MG63 (cell line): ENCODE data around the gene ZMAT2. TPM values are rescaled to one million over a fixed set of nuclear protein-coding genes. Genes with fewer than 3 reads are reported as not detected.
"Not testable (repeated sequence)": the region's sequence is repeated elsewhere in the genome, so short reads cannot be mapped to it uniquely, and the experiment has no call there.

Experiments
- DNase-seq: peaks from one replicate; pipeline ENCODE4 v3.0.0-alpha.2; 2020
- H3K27me3 ChIP-seq: fragments of 250-450 bp; sonication (Bioruptor Pico); 2 replicates; pipeline ENCODE4 v1.5.1; 2020; ENCODE audit warnings: mild to moderate bottlenecking, moderate library complexity
- H3K36me3 ChIP-seq: fragments of 250-450 bp; sonication (Bioruptor Pico); 2 replicates; pipeline ENCODE4 v1.5.1; 2020; ENCODE audit warnings: mild to moderate bottlenecking, moderate library complexity
- H3K4me3 ChIP-seq: fragments of 250-450 bp; sonication (Bioruptor Pico); 2 replicates; pipeline ENCODE4 v1.5.1; 2020; ENCODE audit warnings: mild to moderate bottlenecking, moderate library complexity
- H3K9me3 ChIP-seq: fragments of 250-450 bp; sonication (Bioruptor Pico); 2 replicates; pipeline ENCODE4 v1.5.1; 2020; ENCODE audit warnings: mild to moderate bottlenecking, moderate library complexity
- total RNA-seq: library from RNA; depleted of rRNA; stranded (reverse); fragments of >200 nt; shearing (Covaris generic); gene quantifications from 2 replicates; pipeline ENCODE4 v1.2.3, GENCODE V29; 2014; ENCODE audit warnings: low replicate concordance; rRNA removed

ZMAT2 gene
- total RNA-seq, result 72.7 and 90.9 TPM in 2 replicates

DNA sequence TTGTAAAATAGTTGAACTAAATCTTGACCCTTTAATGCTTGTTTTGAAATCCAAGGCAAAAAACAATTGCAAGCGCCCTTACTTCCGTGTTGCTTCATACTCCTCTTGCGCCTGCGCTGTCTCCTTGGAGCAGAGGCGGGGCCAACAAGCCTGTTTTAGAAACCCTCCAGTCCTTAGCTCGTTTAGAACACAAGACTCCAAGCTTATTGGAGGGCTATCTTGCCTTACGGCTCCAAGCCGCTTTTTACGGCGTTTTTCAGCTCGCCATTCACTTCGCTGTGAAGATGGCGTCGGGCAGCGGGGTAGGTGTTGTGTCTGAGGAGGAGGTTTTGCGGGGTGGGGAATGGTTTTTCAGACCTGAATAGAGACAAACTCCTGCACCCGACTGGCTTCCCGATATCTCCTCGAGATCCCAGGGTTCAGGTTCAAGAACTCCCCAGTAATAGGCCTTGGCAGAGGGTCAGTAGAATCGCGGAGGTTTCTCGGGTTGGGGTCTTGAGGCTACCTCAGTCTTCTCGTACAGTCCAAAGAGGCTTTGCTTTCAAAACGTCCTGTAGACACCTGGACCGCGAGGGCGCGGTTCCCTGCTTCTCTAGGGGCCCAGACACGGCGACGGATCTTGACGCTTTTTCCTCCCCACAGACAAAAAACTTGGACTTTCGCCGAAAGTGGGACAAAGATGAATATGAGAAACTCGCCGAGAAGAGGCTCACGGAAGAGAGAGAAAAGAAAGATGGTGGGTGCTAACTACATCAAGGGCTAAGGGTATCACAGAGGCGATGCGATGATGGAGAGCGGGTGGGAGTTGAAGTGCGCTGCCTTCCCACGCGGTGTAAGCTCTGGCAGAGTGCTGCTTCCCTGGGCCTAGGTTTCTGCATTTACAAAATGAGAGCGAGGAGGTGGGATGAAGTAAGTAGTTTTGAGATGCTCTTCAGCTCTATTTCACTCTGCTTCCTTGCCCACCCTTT lies at the start of gene ZMAT2:
Gene ZMAT2, plus strand, starts transcription at position 271 of the 968 bp plus-strand sequence. Its CDS starts 14 bp downstream, at position 285.
- peak; percentile 98 for DNase-seq
- Histone ChIP-seq H3K9me3 (no peaks in the 10 kb centered on the region), H3K27me3 (no peaks in the 10 kb centered on the region), H3K36me3 (peaks cover 94% of the 10 kb centered on the region), H3K4me3 (peak within 1 kb of the TSS; percentile 85)

DNA sequence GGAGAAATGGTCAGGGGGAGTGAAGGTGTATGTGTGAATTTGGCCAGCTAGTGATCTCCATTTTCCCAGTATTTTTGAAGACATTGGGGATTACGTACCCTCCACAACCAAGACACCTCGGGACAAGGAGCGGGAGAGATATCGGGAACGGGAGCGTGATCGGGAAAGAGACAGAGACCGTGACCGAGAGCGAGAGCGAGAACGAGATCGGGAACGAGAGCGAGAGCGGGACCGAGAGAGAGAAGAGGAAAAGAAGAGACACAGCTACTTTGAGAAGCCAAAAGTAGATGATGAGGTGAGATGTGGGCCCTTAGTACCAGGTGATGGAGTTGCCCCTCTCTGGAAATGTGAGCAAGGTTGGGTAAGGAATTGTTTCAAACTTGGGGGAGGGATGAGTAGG lies 41.4 kb upstream of the ZMAT2 start:
- no peaks in the 10 kb centered on the region for H3K9me3 ChIP-seq
- H3K36me3 ChIP-seq, result peaks cover 88% of the 10 kb centered on the region
- no peak overlapping the region for H3K4me3 ChIP-seq
- H3K27me3 ChIP-seq, result no peaks in the 10 kb centered on the region
- DNase-seq, result no peak

DNA sequence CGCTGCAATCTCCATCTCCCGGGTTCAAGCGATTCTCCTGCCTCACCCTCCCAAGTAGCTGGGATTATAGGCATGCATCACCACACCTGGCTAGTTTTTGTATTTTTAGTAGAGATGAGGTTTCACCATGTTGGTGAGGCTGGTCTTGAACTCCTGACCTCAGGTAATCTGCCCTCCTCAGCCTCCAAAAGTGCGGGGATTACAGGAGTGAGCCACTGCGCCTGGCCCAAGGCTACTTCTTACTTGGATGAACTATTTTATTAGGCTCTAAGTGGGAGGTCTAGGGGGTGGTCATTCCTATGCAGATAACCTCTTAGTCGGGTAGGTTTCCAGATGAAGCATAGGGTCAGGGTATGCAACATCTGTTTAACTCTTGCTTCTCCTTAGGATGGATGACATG lies 39.9 kb upstream of the ZMAT2 start:
- not testable (repeated sequence) for H3K4me3 ChIP-seq, DNase-seq, H3K9me3 ChIP-seq, H3K27me3 ChIP-seq
- peaks cover 73% of the 10 kb centered on the region for H3K36me3 ChIP-seq

GRCh38 chr5:140664030-140664358 lies 36.3 kb upstream of the ZMAT2 start:
- peak overlapping the region; percentile 97 for H3K4me3 ChIP-seq
- peaks cover 74% of the 10 kb centered on the region for H3K36me3 ChIP-seq
- no peaks in the 10 kb centered on the region for H3K9me3 ChIP-seq
- DNase-seq, result no peak
- no peaks in the 10 kb centered on the region for H3K27me3 ChIP-seq

- Histone ChIP-seq H3K4me3 (peak within 1 kb of the TSS; percentile 97), H3K9me3 (no peaks in the 10 kb centered on the region), H3K27me3 (no peaks in the 10 kb centered on the region), H3K36me3 (peaks cover 74% of the 10 kb centered on the region)
- DNase-seq, result peak; percentile 99
These were observed 35.7 kb upstream of the ZMAT2 start, which contains the start of gene WDR55 for GRCh38 chr5:140664359-140665119. WDR55 (plus strand) TSS chr5:140664904; CDS start chr5:140664913, 9 bp downstream.

GRCh38 chr5:140671035-140671434 lies 29.2 kb upstream of the ZMAT2 start:
- H3K4me3 ChIP-seq, DNase-seq, H3K9me3 ChIP-seq, H3K27me3 ChIP-seq: not testable (repeated sequence)
- peaks cover 84% of the 10 kb centered on the region for H3K36me3 ChIP-seq

DNA sequence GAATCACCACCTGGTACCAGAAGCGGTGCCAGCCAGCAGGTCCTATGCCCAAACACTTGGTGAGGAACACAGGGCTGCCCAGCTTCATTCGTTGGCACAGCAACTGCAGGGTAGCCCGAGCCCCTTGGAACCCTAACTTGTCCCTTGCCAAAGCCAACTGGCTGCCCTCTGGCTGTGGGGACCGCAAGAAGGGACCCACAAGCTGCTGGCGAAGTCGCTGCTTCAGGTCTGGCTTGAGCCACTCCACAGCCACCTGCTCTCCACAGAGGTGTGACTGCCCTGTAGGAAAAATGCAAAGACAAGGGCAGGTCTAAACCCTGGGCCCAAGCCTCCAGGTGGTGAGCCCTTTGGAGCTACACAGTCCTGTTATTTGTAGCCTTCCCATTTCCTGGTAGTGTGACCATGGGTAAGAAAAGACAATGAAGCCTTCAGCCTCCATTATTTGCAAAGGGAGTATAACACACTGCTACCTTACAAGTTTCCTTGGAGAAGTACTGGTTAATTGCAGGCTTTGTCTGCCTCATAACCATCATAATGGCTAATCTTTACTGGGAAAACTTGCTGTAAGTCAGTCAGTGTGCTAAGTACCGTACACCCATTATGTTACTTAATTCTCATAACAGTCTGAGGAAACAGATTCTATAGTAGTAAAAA lies 28.6 kb upstream of the ZMAT2 start:
- Histone ChIP-seq H3K9me3 (no peaks in the 10 kb centered on the region), H3K27me3 (no peaks in the 10 kb centered on the region), H3K36me3 (peaks cover 86% of the 10 kb centered on the region), H3K4me3 (no peak overlapping the region)
- DNase-seq, result no peak

GRCh38 chr5:140672455-140673186 lies 27.6 kb upstream of the ZMAT2 start:
- no peaks in the 10 kb centered on the region for H3K27me3 ChIP-seq
- DNase-seq, result peak; percentile 23
- H3K36me3 ChIP-seq, result peaks cover 86% of the 10 kb centered on the region
- no peaks in the 10 kb centered on the region for H3K9me3 ChIP-seq
- H3K4me3 ChIP-seq, result no peak overlapping the region

- no peaks in the 10 kb centered on the region for H3K27me3 ChIP-seq
- DNase-seq, result no peak
- peaks cover 86% of the 10 kb centered on the region for H3K36me3 ChIP-seq
- H3K4me3 ChIP-seq, result no peak within 1 kb of the TSS
- H3K9me3 ChIP-seq, result no peaks in the 10 kb centered on the region
These were observed 26.9 kb upstream of the ZMAT2 start, which contains the start of gene DND1 for GRCh38 chr5:140673187-140673976. DND1 (minus strand) TSS chr5:140673576; CDS start chr5:140673542, 34 bp downstream.

GRCh38 chr5:140674211-140674610 lies 26.0 kb upstream of the ZMAT2 start:
- H3K4me3 ChIP-seq, result no peak overlapping the region
- H3K36me3 ChIP-seq, result peaks cover 86% of the 10 kb centered on the region
- no peak for DNase-seq
- no peaks in the 10 kb centered on the region for H3K27me3 ChIP-seq
- H3K9me3 ChIP-seq, result no peaks in the 10 kb centered on the region

DNA sequence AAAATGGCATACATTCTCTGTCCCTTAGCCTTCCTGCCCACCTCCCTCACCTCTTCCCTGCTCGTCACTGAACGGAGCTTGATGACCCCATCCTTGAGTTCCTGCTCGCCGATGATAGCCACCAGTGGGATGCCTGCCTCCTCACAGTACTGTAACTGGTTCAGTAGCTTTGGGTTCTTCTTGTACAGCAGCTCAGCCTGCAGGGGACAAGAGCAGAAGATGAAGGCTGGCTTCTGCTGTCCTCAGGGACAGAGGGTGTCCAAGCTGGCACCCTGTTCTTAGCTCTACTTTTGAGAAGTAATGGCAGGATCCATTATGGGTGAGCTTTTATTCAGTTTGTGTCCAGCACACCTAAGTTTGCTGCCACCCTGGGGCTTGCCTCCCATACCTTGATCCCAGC lies 25.6 kb upstream of the ZMAT2 start:
- Histone ChIP-seq H3K36me3 (peaks cover 86% of the 10 kb centered on the region), H3K27me3 (no peaks in the 10 kb centered on the region), H3K4me3 (no peak overlapping the region), H3K9me3 (no peaks in the 10 kb centered on the region)
- no peak for DNase-seq

DNA sequence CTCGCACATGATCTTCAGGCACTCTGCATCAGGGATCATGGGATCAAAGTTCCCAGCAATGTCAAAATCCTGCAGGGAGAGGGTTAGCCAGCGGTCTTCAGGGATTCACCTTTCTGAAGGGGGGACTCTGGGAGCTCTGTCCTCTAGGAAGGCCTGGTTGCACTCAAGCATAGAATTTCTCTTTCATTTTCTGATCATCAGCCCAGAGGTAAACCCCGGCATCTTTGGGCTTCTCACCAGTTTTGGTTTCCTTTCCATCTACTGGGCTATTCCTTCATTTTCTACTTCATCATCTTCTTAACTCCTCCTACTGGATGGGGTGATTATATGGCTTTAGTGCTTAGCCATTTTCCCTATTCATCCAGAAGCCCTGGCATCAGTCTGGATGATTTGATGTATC lies 22.3 kb upstream of the ZMAT2 start:
- Histone ChIP-seq H3K9me3 (no peaks in the 10 kb centered on the region), H3K27me3 (no peaks in the 10 kb centered on the region), H3K4me3 (no peak overlapping the region), H3K36me3 (peaks cover 88% of the 10 kb centered on the region)
- no peak for DNase-seq

DNA sequence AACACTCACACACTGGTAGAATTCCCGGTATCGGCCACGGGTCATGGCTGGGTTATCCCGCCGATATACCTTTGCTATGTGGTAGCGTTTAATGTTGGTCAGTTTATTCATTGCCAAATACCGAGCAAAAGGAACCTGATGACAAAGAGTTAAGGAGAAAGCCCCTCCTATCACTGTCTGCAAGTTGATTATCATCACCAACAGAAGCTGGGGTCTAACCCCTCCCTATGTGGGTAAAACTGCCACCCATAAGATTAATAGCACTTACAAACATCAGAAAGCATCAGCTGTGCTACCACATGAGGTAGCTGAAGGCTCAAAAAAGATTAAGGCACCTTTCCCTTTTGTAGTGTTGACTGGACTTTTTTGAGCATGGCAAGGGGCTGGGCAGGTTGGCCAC lies 21.3 kb upstream of the ZMAT2 start:
- peaks cover 87% of the 10 kb centered on the region for H3K36me3 ChIP-seq
- no peak for DNase-seq
- no peaks in the 10 kb centered on the region for H3K9me3 ChIP-seq
- H3K4me3 ChIP-seq, result no peak overlapping the region
- no peaks in the 10 kb centered on the region for H3K27me3 ChIP-seq

DNA sequence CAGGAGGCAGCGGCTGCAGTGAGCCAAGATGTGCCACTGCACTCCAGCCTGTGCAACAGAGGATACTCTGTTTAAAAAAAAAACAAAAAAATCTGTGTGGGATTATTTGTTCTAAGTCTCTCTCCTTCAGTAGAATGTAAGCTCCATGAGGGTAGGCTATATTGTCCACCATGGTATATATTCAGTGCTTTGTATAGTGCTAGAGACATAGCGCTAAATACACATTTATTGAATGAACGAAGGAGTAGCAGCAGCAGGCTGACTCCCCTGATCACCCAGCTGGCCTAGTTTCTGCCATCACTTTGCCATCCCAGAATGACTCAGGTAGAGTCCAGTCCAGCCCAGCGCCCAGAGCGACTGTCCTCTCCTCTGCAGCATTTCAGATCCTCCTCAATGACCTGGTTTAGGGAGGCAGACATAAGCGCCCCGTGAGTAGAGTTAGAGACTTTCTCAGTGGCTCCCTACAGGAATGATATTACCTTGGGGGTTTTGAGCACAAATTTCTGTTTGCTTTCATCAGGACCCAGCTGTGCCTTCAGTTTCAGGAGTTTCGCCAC lies 9.8 kb upstream of the ZMAT2 start:
- Histone ChIP-seq H3K4me3 (peak overlapping the region; percentile 85), H3K9me3 (no peaks in the 10 kb centered on the region), H3K27me3 (no peaks in the 10 kb centered on the region), H3K36me3 (peaks cover 72% of the 10 kb centered on the region)
- DNase-seq, result no peak
